HL-60 (cell line): ENCODE measurements around the gene UBAC2.

Experiments
- GABPA ChIP-seq: IDR thresholded peaks from 2 replicates; pipeline ENCODE4 v1.6.1; 2012; ENCODE audit warnings: low read depth
- POLR2AphosphoS5 ChIP-seq: IDR thresholded peaks from 2 replicates; pipeline ENCODE4 v1.6.1; 2012; ENCODE audit warnings: low read depth
- TF ChIP-seq, protein P1 (sequence below): IDR thresholded peaks from one replicate; pipeline ENCODE4 v1.5.1; 2011; ENCODE audit warnings: low read length, control low read depth, inconsistent platforms; ENCODE audit not compliant: insufficient read depth

DNA sequence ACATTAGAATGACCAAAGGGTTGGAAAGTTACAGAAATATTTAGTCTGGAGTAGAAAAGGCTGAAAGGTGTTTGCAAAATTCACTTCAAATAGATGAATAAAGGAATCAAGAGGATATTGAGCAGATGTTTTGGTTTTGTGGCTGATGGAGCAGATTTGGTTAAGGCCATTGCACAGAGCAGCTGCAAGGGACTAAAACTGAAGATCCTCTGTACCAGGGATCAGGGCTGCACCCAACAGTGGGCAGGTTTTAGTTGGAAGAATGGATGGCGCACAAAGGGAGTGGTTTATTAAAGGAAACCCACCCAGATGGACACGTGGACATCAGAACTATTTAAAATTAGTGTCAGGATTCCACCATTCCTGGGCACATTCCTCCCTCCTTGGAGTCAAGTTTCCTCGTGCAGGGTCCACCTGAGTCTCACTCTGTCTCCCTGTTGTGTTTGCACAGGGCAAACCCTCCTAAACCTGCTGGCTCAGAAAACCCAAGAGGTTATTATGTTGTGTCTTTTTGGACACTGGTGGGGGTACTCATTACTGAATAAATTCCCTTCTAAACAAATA lies 9.2 kb upstream of the UBAC2 start:
- TF ChIP-seq, protein P1, sequence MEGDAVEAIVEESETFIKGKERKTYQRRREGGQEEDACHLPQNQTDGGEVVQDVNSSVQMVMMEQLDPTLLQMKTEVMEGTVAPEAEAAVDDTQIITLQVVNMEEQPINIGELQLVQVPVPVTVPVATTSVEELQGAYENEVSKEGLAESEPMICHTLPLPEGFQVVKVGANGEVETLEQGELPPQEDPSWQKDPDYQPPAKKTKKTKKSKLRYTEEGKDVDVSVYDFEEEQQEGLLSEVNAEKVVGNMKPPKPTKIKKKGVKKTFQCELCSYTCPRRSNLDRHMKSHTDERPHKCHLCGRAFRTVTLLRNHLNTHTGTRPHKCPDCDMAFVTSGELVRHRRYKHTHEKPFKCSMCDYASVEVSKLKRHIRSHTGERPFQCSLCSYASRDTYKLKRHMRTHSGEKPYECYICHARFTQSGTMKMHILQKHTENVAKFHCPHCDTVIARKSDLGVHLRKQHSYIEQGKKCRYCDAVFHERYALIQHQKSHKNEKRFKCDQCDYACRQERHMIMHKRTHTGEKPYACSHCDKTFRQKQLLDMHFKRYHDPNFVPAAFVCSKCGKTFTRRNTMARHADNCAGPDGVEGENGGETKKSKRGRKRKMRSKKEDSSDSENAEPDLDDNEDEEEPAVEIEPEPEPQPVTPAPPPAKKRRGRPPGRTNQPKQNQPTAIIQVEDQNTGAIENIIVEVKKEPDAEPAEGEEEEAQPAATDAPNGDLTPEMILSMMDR = no peak
- TF ChIP-seq POLR2AphosphoS5 (no peak), GABPA (no peak)
